Heart left ventricle (tissue), 16 donors: ENCODE measurements around the gene PBX1. TPM values are rescaled to one million over a fixed set of nuclear protein-coding genes. Genes with fewer than 3 reads are reported as not detected.

Source experiments
- ATAC-seq, 4 donors: fragments of 200-7000 bp; cut with Tn5 transposase; one replicate each; pipeline ENCODE4 v1.9.1; 2020 to 2022; ENCODE audit warnings: moderate library complexity in 4 of 4, mild to moderate bottlenecking in 3 of 4, moderate number of reproducible peaks in 1 of 4
- DNase-seq, 5 donors: peaks; one replicate each; pipeline ENCODE4 v3.0.0-alpha.2; 2020
- H3K27ac ChIP-seq, 12 donors: fragments of 200-600 bp; sonication (generic) in 4 of 12; one replicate each; pipeline versions ENCODE4 v1.5.0 to v1.8.0; 2016 to 2022; ENCODE audit warnings: mild to moderate bottlenecking in 2 of 12
- H3K27me3 ChIP-seq, 9 donors: fragments of 200-600 bp; sonication (generic) in 2 of 9; one replicate each; pipeline versions ENCODE4 v1.5.1 to v1.8.0; 2016 to 2022; ENCODE audit warnings: mild to moderate bottlenecking in 3 of 9
- H3K36me3 ChIP-seq, 9 donors: fragments of 200-600 bp; sonication (generic) in 2 of 9; one replicate each; pipeline versions ENCODE4 v1.5.0 to v1.8.0; 2018 to 2022; ENCODE audit warnings: mild to moderate bottlenecking in 2 of 9
- H3K4me1 ChIP-seq, 12 donors: fragments of 200-600 bp; sonication (generic) in 4 of 12; one replicate each; pipeline versions ENCODE4 v1.5.0 to v1.8.0; 2016 to 2022; ENCODE audit warnings: mild to moderate bottlenecking in 3 of 12
- H3K4me3 ChIP-seq, 12 donors: fragments of 200-600 bp; sonication (generic) in 4 of 12; one replicate each; pipeline versions ENCODE4 v1.5.0 to v1.8.0; 2017 to 2022; ENCODE audit warnings: mild to moderate bottlenecking in 9 of 12, moderate library complexity in 4 of 12
- H3K9me3 ChIP-seq, 12 donors: fragments of 200-600 bp; sonication (generic) in 4 of 12; one replicate each; pipeline versions ENCODE4 v1.5.0 to v1.8.0; 2016 to 2022; ENCODE audit warnings: mild to moderate bottlenecking in 1 of 12
- CTCF ChIP-seq, 12 donors: fragments of 200-600 bp; sonication (generic) in 4 of 12; IDR thresholded peaks; one replicate each; pipeline versions ENCODE4 v1.5.0 to v1.8.0; 2018 to 2022; ENCODE audit warnings: antibody characterized with exemption in 12 of 12, mild to moderate bottlenecking in 5 of 12
- POLR2A ChIP-seq, 2 donors: fragments of 450-650 bp; IDR thresholded peaks; one replicate each; pipeline ENCODE4 v1.6.1; 2017; ENCODE audit warnings: antibody characterized with exemption in 2 of 2, mild to moderate bottlenecking in 2 of 2, moderate library complexity in 2 of 2
- WGBS, 4 donors: extraction: QIAGEN DNeasy Blood & Tissue Kit in 2 of 4; methylation state at CpG; one replicate each; pipeline versions ENCODE4 v1.1.5 to v1.1.7; 2013 to 2018; 5-methylcytosine and 5-hydroxymethylcytosine counted together
- intact Hi-C, 10 donors: fragments of 100-400 bp; cut with DNase I; formaldehyde crosslinking; loops; one replicate each; pipeline versions ENCODE4 v1.11.1 to v1.14.2; 2022
- polyA plus RNA-seq, 2 donors: library from polyadenylated mRNA; stranded (reverse); fragments of 200-250 nt; gene quantifications; one replicate each; pipeline ENCODE4 v1.2.3, GENCODE V29; 2013
- total RNA-seq, 9 donors: library from RNA; depleted of rRNA in 2 of 9; stranded (reverse); fragments of >200 nt in 2 of 9; fragmentation: NEBNext Ultra II Directional in 3 of 9; extraction: Animal tissue kit (Norgen Biotek cat#: 25700) in 3 of 9; gene quantifications; one replicate each; pipeline versions ENCODE4 v1.1.0 to v1.2.4, GENCODE V29; 2016 to 2023
- donor health status: ischemic (EF 13 %, LVEDD 7.1; RV severe dilation, severe dysfunction).
- donor health status: healthy with polysubstance abuse.
- donor health status: DM: no; HTN: yes; CAD: no.
- donor health status: DM: no; HTN: no; CAD: no.
- donor health status: ischemic (EF 25% LVEDD 6.9; RV normal size, moderate dysfunction).
- donor health status: ischemic (EF 25% LVEDD 5.7; RV mildly dilated, moderate dysfunction).
- donor health status: healthy.
- donor health status: DM: yes; HTN: yes; CAD: no.
- donor health status: ischemic (EF 35%, LVEDD 5.7; RV mildly dilated, moderate dysfunction).
- donor health status: nonischemic (EF 11% LVEDD 7.7; RV severe dilation, severe dysfunction).
- donor health status: DM: yes; HTN: yes; CAD: no.
- donor health status: PGD.
- donor health status: ischemic (EF 29% LVEDD 5.4; RV normal size, mild dysfunction).
- donor health status: nonischemic (EF 23%, LVEDD 6.1; RV moderate dilation, normal function).

PBX1 gene
- total and polyA plus RNA-seq, 11 donors = 15.2 to 78.2 (median 59.1) TPM

- peak overlapping the region in 2 of 12 donors; percentile 5 to 7 for H3K27ac ChIP-seq
- intact Hi-C loops = no loop called here
- no peak overlapping the region for H3K4me3 ChIP-seq
- DNase-seq (no peak), ATAC-seq (peak in 3 of 4 donors; percentile 47 to 50 (median 49))
- TF ChIP-seq CTCF (IDR thresholded peaks at IDR 0.05) (no peak), POLR2A (IDR thresholded peaks at IDR 0.05) (no peak)
- WGBS, 4 donors = 63 to 66% (median 65%) methylated on average over 2 of the region's 2 CpGs
- H3K9me3 ChIP-seq = no peaks in the 10 kb centered on the region
- no peaks in the 10 kb centered on the region for H3K27me3 ChIP-seq
- no peaks in the 10 kb centered on the region for H3K36me3 ChIP-seq
- H3K4me1 ChIP-seq = peaks cover 0 to 47% (median 23%) of the 10 kb centered on the region in 12 donors
These were observed 101.4 kb downstream of the PBX1 start for GRCh38 chr1:164660412-164660772.

GRCh38 chr1:164660775-164661174 lies 101.8 kb downstream of the PBX1 start:
- H3K27ac ChIP-seq = peak overlapping the region in 1 of 12 donors; percentile 7
- H3K36me3 ChIP-seq = no peaks in the 10 kb centered on the region
- no peak for DNase-seq
- ATAC-seq = no peak
- no peak overlapping the region for H3K4me3 ChIP-seq
- intact Hi-C loops = no loop called here
- peaks cover 0 to 49% (median 23%) of the 10 kb centered on the region in 12 donors for H3K4me1 ChIP-seq
- no peak for TF ChIP-seq CTCF (IDR thresholded peaks at IDR 0.05)
- TF ChIP-seq POLR2A (IDR thresholded peaks at IDR 0.05) = no peak
- H3K9me3 ChIP-seq = no peaks in the 10 kb centered on the region
- H3K27me3 ChIP-seq = no peaks in the 10 kb centered on the region

- no peak for DNase-seq
- 74 to 85% (median 81%) methylated on average over 5 of the region's 5 CpGs for WGBS, 4 donors
- intact Hi-C loops = no loop called here
- no peaks in the 10 kb centered on the region for H3K9me3 ChIP-seq
- no peaks in the 10 kb centered on the region for H3K36me3 ChIP-seq
- TF ChIP-seq CTCF (IDR thresholded peaks at IDR 0.05) (no peak), POLR2A (IDR thresholded peaks at IDR 0.05) (no peak)
- H3K27ac ChIP-seq = no peak overlapping the region
- no peak for ATAC-seq
- no peak overlapping the region for H3K4me3 ChIP-seq
- peaks cover 0 to 58% (median 30%) of the 10 kb centered on the region in 12 donors for H3K4me1 ChIP-seq
- no peaks in the 10 kb centered on the region for H3K27me3 ChIP-seq
These were observed 103.5 kb downstream of the PBX1 start for GRCh38 chr1:164662462-164662861.

- H3K4me3 ChIP-seq = no peak overlapping the region
- H3K36me3 ChIP-seq = no peaks in the 10 kb centered on the region
- 84 to 100% (median 86%) methylated on average over 1 of the region's 1 CpG for WGBS, 4 donors
- DNase-seq (no peak), ATAC-seq (no peak)
- no peaks in the 10 kb centered on the region for H3K27me3 ChIP-seq
- H3K27ac ChIP-seq = no peak overlapping the region
- intact Hi-C loops = no loop called here
- peaks cover 0 to 61% (median 30%) of the 10 kb centered on the region in 12 donors for H3K4me1 ChIP-seq
- TF ChIP-seq CTCF (IDR thresholded peaks at IDR 0.05) (no peak), POLR2A (IDR thresholded peaks at IDR 0.05) (no peak)
- H3K9me3 ChIP-seq = no peaks in the 10 kb centered on the region
These were observed 104.0 kb downstream of the PBX1 start for GRCh38 chr1:164662955-164663354.
